ENCODE results near the gene LHFPL3. TPM values are rescaled to one million over a fixed set of nuclear protein-coding genes. Genes with fewer than 3 reads are reported as not detected.
A peak's percentile ranks its signal among the peaks of the same experiment; 100 is the strongest.
"Not testable (repeated sequence)": the region's sequence is repeated elsewhere in the genome, so short reads cannot be mapped to it uniquely, and the experiment has no call there.

Gene LHFPL3
- total RNA-seq, 2 donors from 2014 or later = not detected

- H3K9me3 Mint-ChIP-seq; ATAC-seq (replicated peaks in 1 of 2); H3K4me3 Mint-ChIP-seq; H3K27me3 Mint-ChIP-seq (ENCODE audit: low read depth); DNase-seq; H3K27ac Mint-ChIP-seq; H3K36me3 Mint-ChIP-seq (ENCODE audit: insufficient read depth in 2 of 2): not testable (repeated sequence)
- H3K4me1 Mint-ChIP-seq (ENCODE audit: low read depth) = peaks cover 13% of the 10 kb centered on the region
Measured at GRCh38 chr7:104926189-104926588, 597.8 kb downstream of the LHFPL3 start.

DNA sequence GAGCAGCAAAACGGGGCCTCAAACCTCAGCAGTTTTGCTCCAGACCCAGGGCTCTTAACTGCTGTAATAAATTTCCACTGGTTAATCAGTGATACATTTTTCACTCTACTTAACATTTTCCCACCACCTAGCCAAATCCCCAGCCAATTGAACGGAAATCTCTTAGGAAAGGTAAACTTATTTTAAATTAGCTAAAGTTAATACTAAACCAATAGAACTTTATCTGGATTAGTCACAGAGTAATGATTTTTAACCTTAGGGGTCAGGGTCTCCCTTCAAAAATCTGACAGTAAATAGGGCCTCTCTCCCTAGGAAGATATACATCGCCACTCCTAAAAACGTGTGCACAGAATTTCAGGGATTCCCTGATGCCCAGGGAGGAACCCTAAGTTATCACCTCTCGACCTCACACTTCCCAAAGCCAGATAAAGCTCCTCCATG, 598.2 kb downstream of the LHFPL3 start:
- H3K27me3 Mint-ChIP-seq (ENCODE audit: low read depth) = no peaks in the 10 kb centered on the region
- H3K4me1 Mint-ChIP-seq (ENCODE audit: low read depth) = peaks cover 13% of the 10 kb centered on the region
- no peak overlapping the region for H3K4me3 Mint-ChIP-seq
- ATAC-seq (replicated peaks in 1 of 2) (no peak), DNase-seq (no peak)
- H3K9me3 Mint-ChIP-seq = no peaks in the 10 kb centered on the region
- no peaks in the 10 kb centered on the region for H3K36me3 Mint-ChIP-seq (ENCODE audit: insufficient read depth in 2 of 2)
- H3K27ac Mint-ChIP-seq = no peak overlapping the region

DNA sequence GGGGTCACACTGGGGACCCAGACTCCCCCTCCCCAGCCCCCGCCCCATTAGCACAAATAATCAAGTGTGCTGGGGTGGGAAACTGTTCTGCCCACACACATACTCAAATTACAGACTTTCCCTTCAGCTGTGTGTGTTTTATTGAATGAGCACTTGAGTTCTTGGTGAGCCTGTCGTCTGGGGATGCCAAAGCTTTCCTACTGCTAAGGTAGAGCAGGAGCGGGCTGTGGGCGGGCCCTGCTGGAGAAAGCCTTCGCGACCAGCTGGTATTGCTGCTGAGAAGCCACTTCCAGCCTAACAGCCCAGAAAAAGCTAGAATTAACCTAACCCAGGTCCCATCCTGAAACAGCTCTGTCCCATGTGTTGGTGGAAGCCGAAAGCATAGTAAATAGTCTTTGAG, 598.7 kb downstream of the LHFPL3 start:
- no peak overlapping the region for H3K27ac Mint-ChIP-seq
- no peaks in the 10 kb centered on the region for H3K27me3 Mint-ChIP-seq (ENCODE audit: low read depth)
- DNase-seq (no peak), ATAC-seq (replicated peaks in 1 of 2) (no peak)
- no peak overlapping the region for H3K4me3 Mint-ChIP-seq
- H3K4me1 Mint-ChIP-seq (ENCODE audit: low read depth) = peaks cover 13% of the 10 kb centered on the region
- no peaks in the 10 kb centered on the region for H3K36me3 Mint-ChIP-seq (ENCODE audit: insufficient read depth in 2 of 2)
- no peaks in the 10 kb centered on the region for H3K9me3 Mint-ChIP-seq

DNA sequence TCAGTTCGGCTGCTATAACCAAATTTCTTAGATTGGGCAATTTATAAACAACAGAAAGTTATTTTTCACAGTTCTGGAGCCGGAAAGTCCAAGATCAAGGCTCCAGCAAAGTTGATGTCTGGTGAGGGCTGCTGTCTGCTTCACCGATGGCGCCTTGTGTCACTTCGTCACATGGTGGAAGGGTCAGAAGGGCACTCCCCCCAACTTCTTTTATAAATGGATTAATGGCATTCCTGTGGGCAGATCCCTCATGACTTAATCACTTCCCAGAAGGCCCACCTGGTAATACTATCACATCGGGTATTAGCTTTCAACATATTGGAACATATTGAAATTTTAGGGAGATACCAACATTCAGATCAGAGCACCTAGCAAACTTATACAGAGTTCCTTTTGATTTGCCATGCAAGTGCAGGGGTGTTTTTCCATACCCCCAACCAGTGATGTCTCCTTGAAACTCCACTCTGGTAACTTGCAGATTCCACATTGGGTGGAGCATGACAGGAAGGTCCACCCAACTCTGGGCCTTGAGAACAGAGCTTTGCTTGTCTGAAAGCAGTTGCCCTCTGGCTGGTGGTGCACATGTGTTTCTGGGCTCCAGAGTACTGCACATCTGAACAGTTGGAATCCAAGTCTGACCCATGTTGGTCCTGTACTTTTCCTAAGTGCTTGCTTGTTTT, 600.5 kb downstream of the LHFPL3 start:
- Mint-ChIP-seq H3K36me3 (ENCODE audit: insufficient read depth in 2 of 2) (no peaks in the 10 kb centered on the region), H3K9me3 (no peaks in the 10 kb centered on the region), H3K4me1 (ENCODE audit: low read depth) (peaks cover 4% of the 10 kb centered on the region), H3K27me3 (ENCODE audit: low read depth) (no peaks in the 10 kb centered on the region), H3K4me3 (no peak overlapping the region), H3K27ac (no peak overlapping the region)
- DNase-seq (no peak), ATAC-seq (replicated peaks in 1 of 2) (no peak)

DNA sequence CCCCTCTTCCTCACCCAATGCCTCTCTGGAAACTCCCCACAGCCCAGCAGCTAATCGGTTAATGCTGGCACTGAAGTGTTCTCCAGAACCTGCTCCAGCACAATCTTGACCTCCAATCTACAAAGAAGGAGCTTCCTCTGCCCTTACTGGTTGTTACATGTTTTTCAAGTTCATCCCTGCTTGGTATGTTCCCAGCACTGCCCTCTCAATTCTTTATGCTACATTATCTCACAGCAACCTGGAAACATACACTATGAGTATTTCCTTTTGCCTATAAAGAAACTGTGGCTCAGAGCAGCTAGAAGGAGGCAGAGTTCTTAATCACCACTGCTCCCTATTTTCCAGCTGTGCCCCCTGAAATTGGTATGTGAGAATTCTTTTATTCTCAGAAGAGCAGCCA, 601.5 kb downstream of the LHFPL3 start:
- ATAC-seq (replicated peaks in 1 of 2) (no peak), DNase-seq (no peak)
- H3K9me3 Mint-ChIP-seq = no peaks in the 10 kb centered on the region
- no peaks in the 10 kb centered on the region for H3K36me3 Mint-ChIP-seq (ENCODE audit: insufficient read depth in 2 of 2)
- no peak overlapping the region for H3K4me3 Mint-ChIP-seq
- no peaks in the 10 kb centered on the region for H3K27me3 Mint-ChIP-seq (ENCODE audit: low read depth)
- peaks cover 11% of the 10 kb centered on the region for H3K4me1 Mint-ChIP-seq (ENCODE audit: low read depth)
- H3K27ac Mint-ChIP-seq = no peak overlapping the region

GRCh38 chr7:104931181-104931781, 602.9 kb downstream of the LHFPL3 start:
- H3K4me3 Mint-ChIP-seq = no peak overlapping the region
- no peak overlapping the region for H3K27ac Mint-ChIP-seq
- no peaks in the 10 kb centered on the region for H3K27me3 Mint-ChIP-seq (ENCODE audit: low read depth)
- H3K36me3 Mint-ChIP-seq (ENCODE audit: insufficient read depth in 2 of 2) = no peaks in the 10 kb centered on the region
- ATAC-seq (replicated peaks in 1 of 2) = no peak
- DNase-seq = no peak
- no peaks in the 10 kb centered on the region for H3K9me3 Mint-ChIP-seq
- H3K4me1 Mint-ChIP-seq (ENCODE audit: low read depth) = peaks cover 17% of the 10 kb centered on the region

DNA sequence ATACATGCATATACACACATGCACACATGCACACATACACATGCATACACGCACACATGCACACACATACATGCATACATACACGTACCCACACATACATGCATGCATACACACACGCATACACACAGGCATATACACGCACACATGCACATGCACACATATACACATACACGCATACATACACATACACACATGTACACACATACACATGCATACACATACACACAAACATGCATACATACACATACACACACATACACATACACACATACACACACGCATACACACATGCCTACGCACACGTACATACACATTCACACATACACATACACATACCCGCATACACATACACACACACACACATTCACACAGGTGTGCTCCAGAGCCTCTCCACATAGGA, 604.6 kb downstream of the LHFPL3 start:
- no peak for ATAC-seq (replicated peaks in 1 of 2)
- no peak overlapping the region for H3K27ac Mint-ChIP-seq
- H3K36me3 Mint-ChIP-seq (ENCODE audit: insufficient read depth in 2 of 2) = no peaks in the 10 kb centered on the region

DNA sequence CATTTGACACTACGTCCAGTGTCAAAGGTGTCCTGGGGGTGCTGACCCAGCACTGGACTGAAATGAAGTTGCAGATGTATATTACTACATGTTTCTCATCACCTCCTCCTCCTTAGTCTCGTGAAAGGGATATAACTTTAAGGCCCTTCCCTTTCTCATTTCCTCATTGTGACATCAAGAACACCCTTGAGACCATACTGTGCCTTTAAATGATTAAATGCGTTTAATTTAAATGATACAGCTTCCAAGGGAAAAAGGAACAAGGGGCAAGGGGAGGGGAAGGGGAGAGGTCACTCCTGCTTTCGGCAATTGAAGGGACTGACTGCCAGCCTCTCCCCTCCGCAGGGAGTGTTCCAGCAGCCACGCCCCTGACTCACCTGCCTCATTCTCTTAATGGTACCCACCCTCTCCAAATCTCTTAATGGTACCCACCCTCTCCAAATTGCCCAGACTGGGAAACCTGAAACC, 605.2 kb downstream of the LHFPL3 start:
- Mint-ChIP-seq H3K27me3 (ENCODE audit: low read depth) (no peaks in the 10 kb centered on the region), H3K4me1 (ENCODE audit: low read depth) (peaks cover 17% of the 10 kb centered on the region), H3K4me3 (no peak overlapping the region), H3K27ac (no peak overlapping the region), H3K36me3 (ENCODE audit: insufficient read depth in 2 of 2) (no peaks in the 10 kb centered on the region), H3K9me3 (no peaks in the 10 kb centered on the region)
- DNase-seq (no peak), ATAC-seq (replicated peaks in 1 of 2) (no peak)

More for the DNA sequence above, 604.6 kb downstream of the LHFPL3 start:
- no peak for DNase-seq
- no peaks in the 10 kb centered on the region for H3K27me3 Mint-ChIP-seq (ENCODE audit: low read depth)
- peaks cover 17% of the 10 kb centered on the region for H3K4me1 Mint-ChIP-seq (ENCODE audit: low read depth)
- H3K4me3 Mint-ChIP-seq = no peak overlapping the region
- no peaks in the 10 kb centered on the region for H3K9me3 Mint-ChIP-seq

- Mint-ChIP-seq H3K4me1 (ENCODE audit: low read depth) (peaks cover 25% of the 10 kb centered on the region), H3K27ac (no peak overlapping the region), H3K4me3 (no peak overlapping the region), H3K27me3 (ENCODE audit: low read depth) (no peaks in the 10 kb centered on the region), H3K9me3 (no peaks in the 10 kb centered on the region), H3K36me3 (ENCODE audit: insufficient read depth in 2 of 2) (no peaks in the 10 kb centered on the region)
- ATAC-seq (replicated peaks in 1 of 2) (no peak), DNase-seq (no peak)
Measured at GRCh38 chr7:104934665-104935064, 606.3 kb downstream of the LHFPL3 start.

GRCh38 chr7:104935276-104935675, 606.9 kb downstream of the LHFPL3 start:
- ATAC-seq (replicated peaks in 1 of 2) (no peak), DNase-seq (no peak)
- H3K27ac Mint-ChIP-seq = no peak overlapping the region
- no peaks in the 10 kb centered on the region for H3K27me3 Mint-ChIP-seq (ENCODE audit: low read depth)
- no peaks in the 10 kb centered on the region for H3K9me3 Mint-ChIP-seq
- H3K36me3 Mint-ChIP-seq (ENCODE audit: insufficient read depth in 2 of 2) = no peaks in the 10 kb centered on the region
- peaks cover 21% of the 10 kb centered on the region for H3K4me1 Mint-ChIP-seq (ENCODE audit: low read depth)
- H3K4me3 Mint-ChIP-seq = no peak overlapping the region

- ATAC-seq (replicated peaks in 1 of 2) = no peak
- H3K9me3 Mint-ChIP-seq = no peaks in the 10 kb centered on the region
Measured at GRCh38 chr7:104936546-104936945, 608.1 kb downstream of the LHFPL3 start.

GRCh38 chr7:104937489-104937888, 609.1 kb downstream of the LHFPL3 start:
- H3K27me3 Mint-ChIP-seq (ENCODE audit: low read depth); H3K9me3 Mint-ChIP-seq; H3K27ac Mint-ChIP-seq; ATAC-seq (replicated peaks in 1 of 2); DNase-seq; H3K4me3 Mint-ChIP-seq: not testable (repeated sequence)
- Mint-ChIP-seq H3K36me3 (ENCODE audit: insufficient read depth in 2 of 2) (peaks cover 11 to 13% of the 10 kb centered on the region in 2 donors), H3K4me1 (ENCODE audit: low read depth) (peaks cover 34% of the 10 kb centered on the region)

More at GRCh38 chr7:104936546-104936945, 608.1 kb downstream of the LHFPL3 start:
- Mint-ChIP-seq H3K27me3 (ENCODE audit: low read depth) (no peaks in the 10 kb centered on the region), H3K36me3 (ENCODE audit: insufficient read depth in 2 of 2) (peaks cover 8% of the 10 kb centered on the region in 2 donors), H3K27ac (no peak overlapping the region), H3K4me3 (no peak overlapping the region), H3K4me1 (ENCODE audit: low read depth) (peaks cover 30% of the 10 kb centered on the region)
- DNase-seq = no peak

DNA sequence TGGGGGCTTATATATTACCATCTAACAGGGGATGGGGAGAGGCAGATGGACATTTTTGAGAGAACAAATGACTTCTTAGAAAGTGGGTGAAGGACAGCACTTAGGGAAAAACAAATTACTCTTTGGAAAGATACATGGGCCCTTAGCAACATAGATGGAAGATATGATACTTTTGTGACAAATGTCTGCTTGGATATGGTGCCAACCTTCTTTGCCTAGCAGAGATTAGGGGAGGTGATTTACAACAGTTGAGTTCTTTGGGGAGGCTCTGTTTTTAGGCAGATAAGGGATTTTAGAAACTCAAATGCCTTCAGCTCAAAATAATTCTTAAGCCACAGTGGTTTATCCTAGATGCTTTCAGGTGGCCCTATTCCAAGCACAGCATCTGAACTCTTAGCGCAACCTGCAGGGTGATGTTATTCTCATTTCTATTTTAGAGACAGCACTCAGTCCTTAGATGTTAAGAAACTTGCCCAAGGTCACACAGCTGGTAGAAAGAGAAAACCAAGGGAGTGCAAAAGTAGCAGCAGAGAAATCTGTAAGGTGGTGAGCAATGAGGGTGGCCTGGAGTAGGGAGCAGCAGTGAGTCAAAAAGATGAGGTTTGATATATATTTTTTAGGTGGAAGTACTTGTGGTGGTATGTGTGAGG, 610.5 kb downstream of the LHFPL3 start:
- Mint-ChIP-seq H3K27ac (peak overlapping the region; percentile 14), H3K36me3 (ENCODE audit: insufficient read depth in 2 of 2) (peaks cover 17 to 18% of the 10 kb centered on the region in 2 donors), H3K27me3 (ENCODE audit: low read depth) (no peaks in the 10 kb centered on the region), H3K9me3 (no peaks in the 10 kb centered on the region), H3K4me1 (ENCODE audit: low read depth) (peaks cover 48% of the 10 kb centered on the region), H3K4me3 (no peak overlapping the region)
- DNase-seq = no peak
- no peak for ATAC-seq (replicated peaks in 1 of 2)
